Keratinocyte (primary cell): Measurements from ENCODE around the gene IGF1. TPM values are rescaled to one million over a fixed set of nuclear protein-coding genes. Genes with fewer than 3 reads are reported as not detected.

Source experiments
- DNase-seq: peaks from one replicate; pipeline ENCODE4 v3.0.0-alpha.2; 2011; ENCODE audit warnings: low read depth, missing footprints, low spot score
- FAIRE-seq: peaks from 2 replicates; lab custom pipeline; 2011; peaks lifted over from hg19 to GRCh38; lab: Jason Lieb, UNC
- H2AFZ ChIP-seq: 2 replicates; pipeline ENCODE4 v1.6.0; 2012; ENCODE audit warnings: low read length, control low read depth, inconsistent platforms; ENCODE audit not compliant: control insufficient read depth
- H3K27ac ChIP-seq: 2 replicates; pipeline ENCODE4 v1.5.1; 2011; ENCODE audit warnings: low read length; ENCODE audit not compliant: control insufficient read depth, insufficient read depth
- H3K27me3 ChIP-seq: 3 replicates; pipeline ENCODE4 v1.6.0; 2011; ENCODE audit warnings: low read length; ENCODE audit not compliant: control insufficient read depth, insufficient read depth; ENCODE audit errors: extremely low read depth
- H3K36me3 ChIP-seq, 2 experiments: 2 replicates in 1 of 2; 3 replicates in 1 of 2; pipeline ENCODE4 v1.5.1; 2011; ENCODE audit warnings: low read length in 2 of 2, mild to moderate bottlenecking in 1 of 2; ENCODE audit not compliant: control insufficient read depth in 2 of 2, insufficient read depth in 2 of 2; ENCODE audit errors: extremely low read depth in 1 of 2
- H3K4me1 ChIP-seq: 3 replicates; pipeline ENCODE4 v1.5.1; 2011; ENCODE audit warnings: low read length; ENCODE audit not compliant: control insufficient read depth, insufficient read depth; ENCODE audit errors: extremely low read depth
- H3K4me2 ChIP-seq: 3 replicates; pipeline ENCODE4 v1.6.0; 2011; ENCODE audit warnings: low read depth, low read length; ENCODE audit not compliant: control insufficient read depth, insufficient read depth; ENCODE audit errors: extremely low read depth
- H3K4me3 ChIP-seq, 3 experiments: fragments of 200-600 bp in 1 of 3; sonication (generic) in 1 of 3; 2 replicates in 2 of 3; 3 replicates in 1 of 3; pipeline ENCODE4 v1.5.1; 2011 to 2016; ENCODE audit warnings: low read length in 3 of 3, mild to moderate bottlenecking in 3 of 3, control low read depth in 2 of 3, inconsistent platforms in 1 of 3, low read depth in 1 of 3, mixed read lengths in 1 of 3, mixed run types in 1 of 3, moderate library complexity in 1 of 3; ENCODE audit not compliant: control insufficient read depth in 2 of 3, insufficient read depth in 2 of 3; ENCODE audit errors: extremely low read depth in 1 of 3
- H3K79me2 ChIP-seq: 2 replicates; pipeline ENCODE4 v1.6.0; 2012; ENCODE audit warnings: low read length; ENCODE audit not compliant: control insufficient read depth, insufficient read depth
- H3K9ac ChIP-seq: 3 replicates; pipeline ENCODE4 v1.6.0; 2011; ENCODE audit warnings: low read length; ENCODE audit not compliant: control insufficient read depth, insufficient read depth; ENCODE audit errors: extremely low read depth
- H3K9me1 ChIP-seq: 3 replicates; pipeline ENCODE4 v1.6.0; 2011; ENCODE audit warnings: low read length; ENCODE audit not compliant: control insufficient read depth, insufficient read depth; ENCODE audit errors: extremely low read depth
- H3K9me3 ChIP-seq: 2 replicates; pipeline ENCODE4 v1.5.1; 2012; ENCODE audit warnings: low read depth, low read length; ENCODE audit not compliant: control insufficient read depth
- H4K20me1 ChIP-seq: 3 replicates; pipeline ENCODE4 v1.6.0; 2011; ENCODE audit warnings: low read length; ENCODE audit not compliant: control insufficient read depth, insufficient read depth; ENCODE audit errors: extremely low read depth
- EZH2 ChIP-seq: IDR thresholded peaks from one replicate; pipeline ENCODE4 v1.6.1; 2012; ENCODE audit warnings: inconsistent platforms, mild to moderate bottlenecking, low read length, moderate library complexity
- dilution Hi-C: fragments of 300-500 bp; cut with MboI; formaldehyde crosslinking; loops from one replicate; pipeline ENCODE4 v1.7.0; 2020; ENCODE audit warnings: low sequenced_read_pairs; ENCODE audit not compliant: extremely low pct_ligation_motif_present
- polyA plus RNA-seq, 5 experiments: library from polyadenylated mRNA; depleted of rRNA in 3 of 5; stranded (reverse) in 3 of 5; stranded (forward) in 1 of 5; unstranded in 1 of 5; fragments of >200 nt; gene quantifications; 1 replicate in 1 of 5; 2 replicates in 3 of 5; 3 replicates in 1 of 5; pipeline versions ENCODE4 v1.2.1 to v1.2.3, GENCODE V29; 2011 to 2012; ENCODE audit warnings: missing spikeins in 2 of 5, low read depth in 1 of 5, low replicate concordance in 1 of 5
- TF ChIP-seq, protein P1 (sequence below), 3 experiments: IDR thresholded peaks in 1 of 3; conservative IDR thresholded peaks in 1 of 3; optimal IDR thresholded peaks in 1 of 3; 2 replicates in 2 of 3; 3 replicates in 1 of 3; pipeline versions ENCODE3 to v1.5.1; 2011; ENCODE audit warnings: low read length in 3 of 3, mild to moderate bottlenecking in 3 of 3, moderate library complexity in 2 of 3, control low read depth in 1 of 3, inconsistent platforms in 1 of 3; ENCODE audit not compliant: insufficient read depth in 2 of 3; ENCODE audit errors: extremely low read depth in 1 of 3

IGF1 gene
- polyA plus RNA-seq, 1 donor (not counting 4 experiments of a cell fraction or from before 2014, with no cell fraction given), result not detected

- TF ChIP-seq EZH2, result no peak
- TF ChIP-seq, protein P1, sequence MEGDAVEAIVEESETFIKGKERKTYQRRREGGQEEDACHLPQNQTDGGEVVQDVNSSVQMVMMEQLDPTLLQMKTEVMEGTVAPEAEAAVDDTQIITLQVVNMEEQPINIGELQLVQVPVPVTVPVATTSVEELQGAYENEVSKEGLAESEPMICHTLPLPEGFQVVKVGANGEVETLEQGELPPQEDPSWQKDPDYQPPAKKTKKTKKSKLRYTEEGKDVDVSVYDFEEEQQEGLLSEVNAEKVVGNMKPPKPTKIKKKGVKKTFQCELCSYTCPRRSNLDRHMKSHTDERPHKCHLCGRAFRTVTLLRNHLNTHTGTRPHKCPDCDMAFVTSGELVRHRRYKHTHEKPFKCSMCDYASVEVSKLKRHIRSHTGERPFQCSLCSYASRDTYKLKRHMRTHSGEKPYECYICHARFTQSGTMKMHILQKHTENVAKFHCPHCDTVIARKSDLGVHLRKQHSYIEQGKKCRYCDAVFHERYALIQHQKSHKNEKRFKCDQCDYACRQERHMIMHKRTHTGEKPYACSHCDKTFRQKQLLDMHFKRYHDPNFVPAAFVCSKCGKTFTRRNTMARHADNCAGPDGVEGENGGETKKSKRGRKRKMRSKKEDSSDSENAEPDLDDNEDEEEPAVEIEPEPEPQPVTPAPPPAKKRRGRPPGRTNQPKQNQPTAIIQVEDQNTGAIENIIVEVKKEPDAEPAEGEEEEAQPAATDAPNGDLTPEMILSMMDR (optimal IDR thresholded peaks at IDR 0.05 in 1 of 3, IDR thresholded peaks at IDR 0.05 in 1 of 3, conservative IDR thresholded peaks at IDR 0.05 in 1 of 3; ENCODE audit: extremely low read depth in 1 of 3, insufficient read depth in 2 of 3, low read length in 3 of 3), result no peak
- no peak for FAIRE-seq
- H3K36me3 ChIP-seq, result no peaks in the 10 kb centered on the region
- H3K79me2 ChIP-seq, result no peaks in the 10 kb centered on the region
- H3K27me3 ChIP-seq, result no peaks in the 10 kb centered on the region
- DNase-seq, result no peak
- H3K4me3 ChIP-seq, result no peak overlapping the region
- H3K4me2 ChIP-seq, result no peak overlapping the region
- H3K27ac ChIP-seq, result no peak overlapping the region
- H3K9me3 ChIP-seq, result no peaks in the 10 kb centered on the region
- H3K9ac ChIP-seq, result no peak overlapping the region
- no peaks in the 10 kb centered on the region for H3K4me1 ChIP-seq
- H2AFZ ChIP-seq, result no peak overlapping the region
- dilution Hi-C loops, result no loop called here
- no peaks in the 10 kb centered on the region for H3K9me1 ChIP-seq
- H4K20me1 ChIP-seq, result no peaks in the 10 kb centered on the region
Observed at GRCh38 chr12:102522768-102523167, 42.4 kb upstream of the IGF1 start.

DNA sequence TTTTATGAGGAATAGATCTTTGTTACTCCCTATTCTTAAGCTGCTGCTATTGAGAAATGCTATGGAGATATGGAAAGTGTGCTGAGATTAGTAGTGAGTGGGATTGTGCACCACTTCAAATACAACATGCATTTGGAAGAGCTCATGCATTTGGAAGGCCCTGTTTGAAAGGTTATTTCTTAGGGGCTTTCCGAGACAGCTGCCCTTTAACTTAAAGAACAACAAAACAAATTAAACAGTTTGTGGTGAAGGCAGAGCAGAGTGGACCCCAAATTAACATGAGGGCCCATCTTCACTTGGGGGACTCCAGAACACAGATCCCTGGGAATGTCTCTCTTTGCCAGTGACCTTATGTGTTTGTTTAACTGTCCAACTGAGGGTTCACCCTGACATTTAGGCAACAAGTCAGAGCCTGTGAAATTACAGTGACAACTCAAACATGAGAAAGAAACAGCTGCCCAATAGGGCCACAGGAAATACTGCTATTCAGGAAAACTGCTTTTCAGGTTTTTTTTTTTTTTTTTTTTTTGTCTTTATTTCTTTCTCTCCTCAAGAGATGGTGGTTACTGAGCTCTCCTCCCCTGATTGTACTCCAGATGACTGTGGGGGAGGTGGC is 41.4 kb upstream of the IGF1 start:
- no peak overlapping the region for H2AFZ ChIP-seq
- no peak for FAIRE-seq
- dilution Hi-C loops, result no loop called here

More for the DNA sequence above, 41.4 kb upstream of the IGF1 start:
- H3K36me3 ChIP-seq, result no peaks in the 10 kb centered on the region
- no peaks in the 10 kb centered on the region for H3K27me3 ChIP-seq
- no peaks in the 10 kb centered on the region for H4K20me1 ChIP-seq
- H3K4me3 ChIP-seq, result no peak overlapping the region
- H3K9ac ChIP-seq, result no peak overlapping the region
- DNase-seq, result no peak
- H3K4me2 ChIP-seq, result no peak overlapping the region
- H3K4me1 ChIP-seq, result no peaks in the 10 kb centered on the region
- TF ChIP-seq, protein P1 (optimal IDR thresholded peaks at IDR 0.05 in 1 of 3, IDR thresholded peaks at IDR 0.05 in 1 of 3, conservative IDR thresholded peaks at IDR 0.05 in 1 of 3; ENCODE audit: extremely low read depth in 1 of 3, insufficient read depth in 2 of 3, low read length in 3 of 3), result no peak
- TF ChIP-seq EZH2, result no peak
- no peak overlapping the region for H3K27ac ChIP-seq
- H3K79me2 ChIP-seq, result no peaks in the 10 kb centered on the region
- no peaks in the 10 kb centered on the region for H3K9me3 ChIP-seq
- no peaks in the 10 kb centered on the region for H3K9me1 ChIP-seq
